SK-N-SH (cell line): ENCODE results near the gene SSTR1.

Source experiments
- CTCF ChIP-seq: fragments of 200-600 bp; sonication (generic); IDR thresholded peaks from 2 replicates; pipeline ENCODE4 v1.6.1; 2017; ENCODE audit warnings: antibody characterized with exemption, mild to moderate bottlenecking, moderate library complexity
- ELF1 ChIP-seq: IDR thresholded peaks from 2 replicates; pipeline ENCODE4 v1.4.0; 2012
- JUND ChIP-seq: IDR thresholded peaks from 2 replicates; pipeline ENCODE4 v1.4.0; 2012
- MAX ChIP-seq: IDR thresholded peaks from 2 replicates; pipeline ENCODE4 v1.4.0; 2012; ENCODE audit warnings: low read depth
- POLR2AphosphoS5 ChIP-seq: IDR thresholded peaks from 2 replicates; pipeline ENCODE4 v1.6.1; 2012; ENCODE audit warnings: low read depth, low read length
- RAD21 ChIP-seq: IDR thresholded peaks from 2 replicates; pipeline ENCODE4 v1.6.1; 2012; ENCODE audit warnings: mild to moderate bottlenecking, low read length
- RFX5 ChIP-seq: IDR thresholded peaks from 2 replicates; pipeline ENCODE4 v1.6.1; 2012; ENCODE audit warnings: mild to moderate bottlenecking, improper control_type of control experiment, low read length
- TCF12 ChIP-seq: IDR thresholded peaks from 2 replicates; pipeline ENCODE4 v1.4.0; 2012
- USF2 ChIP-seq: fragments of 150-350 bp; IDR thresholded peaks from 2 replicates; pipeline ENCODE4 v1.6.1; 2017; ENCODE audit warnings: antibody characterized with exemption, low read length, low read depth, borderline replicate concordance
- YY1 ChIP-seq: IDR thresholded peaks from 2 replicates; pipeline ENCODE4 v1.4.0; 2012; ENCODE audit warnings: low read depth, mild to moderate bottlenecking

DNA sequence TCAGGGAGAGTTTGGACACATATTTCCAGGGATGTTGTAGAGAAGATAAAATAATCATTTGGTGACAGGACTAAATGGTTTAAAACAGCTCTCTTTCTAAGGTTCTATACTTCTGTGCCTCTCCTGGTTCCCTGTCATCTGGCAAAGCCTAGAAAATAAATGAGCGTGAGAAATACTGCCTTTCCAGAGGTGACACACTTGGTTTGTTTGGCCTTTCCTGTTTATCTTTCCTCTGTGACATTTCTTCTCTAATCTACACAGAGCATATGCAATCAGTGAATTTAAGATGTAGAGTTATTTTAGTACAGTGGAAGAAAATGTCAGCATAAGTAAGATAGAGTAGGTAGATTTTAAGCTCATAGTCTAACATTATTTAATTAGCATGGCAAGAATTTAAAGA, 22.0 kb upstream of the SSTR1 start:
- no peak for TF ChIP-seq RAD21
- TF ChIP-seq CTCF = no peak
- no peak for TF ChIP-seq USF2
- TF ChIP-seq YY1 = no peak
- TF ChIP-seq POLR2AphosphoS5 = no peak
- no peak for TF ChIP-seq TCF12
- no peak for TF ChIP-seq RFX5
- no peak for TF ChIP-seq ELF1
- no peak for TF ChIP-seq JUND
- TF ChIP-seq MAX = no peak
